A673 (cell line): ENCODE results near the gene PLVAP. TPM values are rescaled to one million over a fixed set of nuclear protein-coding genes. Genes with fewer than 3 reads are reported as not detected.

ENCODE experiments used
- BruUV-seq: library from RNA; stranded (reverse); fragments of 400-500 nt; replicated peaks from 2 replicates; lab custom pipeline; 2021; lab: Mats Ljungman, UMichigan
- CTCF ChIA-PET: fragments of 300-600 bp; sonication (Branson Sonifier 250); formaldehyde crosslinking; loops from one replicate; lab custom pipeline; 2022; ENCODE audit warnings: antibody characterized with exemption; lab: Charles Lee
- POLR2A ChIA-PET: fragments of 300-600 bp; sonication (Branson Sonifier 250); formaldehyde crosslinking; loops from one replicate; lab custom pipeline; 2022; ENCODE audit warnings: antibody characterized with exemption; ENCODE audit not compliant: low non-redundant PET; lab: Charles Lee
- DNase-seq: peaks from one replicate; pipeline ENCODE4 v3.0.0-alpha.2; 2015; ENCODE audit warnings: low spot score
- H3K27ac ChIP-seq: fragments of 200-600 bp; sonication (generic); 2 replicates; pipeline ENCODE4 v1.5.1; 2016; ENCODE audit warnings: mixed run types, low read depth, mild to moderate bottlenecking, mixed read lengths, antibody characterized with exemption, low read length; ENCODE audit not compliant: poor library complexity, severe bottlenecking
- H3K27me3 ChIP-seq: fragments of 200-600 bp; sonication (generic); replicated peaks from 2 replicates; pipeline ENCODE4 v1.6.1; 2017; ENCODE audit warnings: mixed run types, low read depth, mild to moderate bottlenecking, mixed read lengths, antibody characterized with exemption, low read length; ENCODE audit not compliant: insufficient read depth, poor library complexity
- H3K36me3 ChIP-seq: fragments of 200-600 bp; sonication (generic); 2 replicates; pipeline ENCODE4 v1.6.1; 2016; ENCODE audit warnings: mixed run types, mild to moderate bottlenecking, mixed read lengths, antibody characterized with exemption, low read length; ENCODE audit not compliant: insufficient read depth, poor library complexity, severe bottlenecking
- H3K4me1 ChIP-seq: fragments of 200-600 bp; sonication (generic); 2 replicates; pipeline ENCODE4 v1.6.1; 2017; ENCODE audit warnings: mixed run types, mild to moderate bottlenecking, mixed read lengths, antibody characterized with exemption, low read length; ENCODE audit not compliant: insufficient read depth, poor library complexity, severe bottlenecking
- H3K4me3 ChIP-seq: fragments of 200-600 bp; sonication (generic); 2 replicates; pipeline ENCODE4 v1.5.1; 2016; ENCODE audit warnings: low read depth, mixed run types, mild to moderate bottlenecking, mixed read lengths, low read length; ENCODE audit not compliant: poor library complexity, severe bottlenecking
- H3K9me3 ChIP-seq: fragments of 200-600 bp; sonication (generic); 2 replicates; pipeline ENCODE4 v1.6.1; 2016; ENCODE audit warnings: mixed run types, low read depth, mild to moderate bottlenecking, mixed read lengths, antibody characterized with exemption, low read length; ENCODE audit not compliant: poor library complexity, severe bottlenecking
- CTCF ChIP-seq: fragments of 300-800, 200-600 bp; sonication (generic); conservative IDR thresholded peaks from 2 replicates; pipeline ENCODE4 v1.5.1; 2017; ENCODE audit warnings: low read depth, mild to moderate bottlenecking, antibody characterized with exemption, low read length, moderate library complexity, mixed read lengths
- EZH2 ChIP-seq: fragments of 200-600 bp; sonication (generic); IDR thresholded peaks from 2 replicates; pipeline ENCODE4 v1.6.1; 2017; ENCODE audit warnings: borderline replicate concordance, low read depth, mild to moderate bottlenecking, mixed read lengths, antibody characterized with exemption, low read length; ENCODE audit not compliant: poor library complexity, severe bottlenecking
- intact Hi-C: fragments of 100-400 bp; cut with micrococcal nuclease; formaldehyde crosslinking; loops from one replicate; pipeline ENCODE4 v1.10.0; 2022; ENCODE audit not compliant: unreplicated experiment
- total RNA-seq: library from RNA; stranded (reverse); gene quantifications from 2 replicates; pipeline ENCODE4 v1.2.3, GENCODE V29; 2021

Gene PLVAP
- total RNA-seq, 1 experiment from 2014 or later, result 0.24 TPM

GRCh38 chr19:17385878-17386611 lies 8.9 kb upstream of the PLVAP start:
- Histone ChIP-seq H3K9me3 (no peaks in the 10 kb centered on the region), H3K4me3 (no peak overlapping the region), H3K27ac (no peak overlapping the region), H3K4me1 (peaks cover 5% of the 10 kb centered on the region), H3K36me3 (no peaks in the 10 kb centered on the region), H3K27me3 (no peaks in the 10 kb centered on the region)
- BruUV-seq, result no TSS peak
- intact Hi-C loops, result loop anchor here (1.0 to 10.0 kb wide), 3 partner anchors 40 to 611 kb away; no protein-coding TSS in a partner anchor
- peak; percentile 82 for DNase-seq
- peak; percentile 91 for TF ChIP-seq CTCF
- no peak for TF ChIP-seq EZH2
- ChIA-PET POLR2A (no interaction called here), CTCF (interaction anchor here (0.5 to 1.5 kb wide), 12 partner anchors 8 to 614 kb away, joined by 3 to 9 read pairs (median 4); no protein-coding TSS in a partner anchor)

- no peaks in the 10 kb centered on the region for H3K4me1 ChIP-seq
- H3K27ac ChIP-seq, result no peak overlapping the region
- BruUV-seq, result no TSS peak
- no peaks in the 10 kb centered on the region for H3K9me3 ChIP-seq
- no peaks in the 10 kb centered on the region for H3K27me3 ChIP-seq
- POLR2A ChIA-PET, result no interaction called here
- H3K4me3 ChIP-seq, result no peak overlapping the region
- no peaks in the 10 kb centered on the region for H3K36me3 ChIP-seq
- intact Hi-C loops, result loop anchor here (10.0 kb wide), 1 partner anchor 606 kb away; no protein-coding TSS in a partner anchor
- no peak for TF ChIP-seq EZH2
- no peak for TF ChIP-seq CTCF
- CTCF ChIA-PET, result no interaction called here
- DNase-seq, result no peak
These were observed 3.4 kb upstream of the PLVAP start for GRCh38 chr19:17380426-17381138.

- ChIA-PET CTCF (no interaction called here), POLR2A (no interaction called here)
- H3K4me1 ChIP-seq, result no peaks in the 10 kb centered on the region
- no peaks in the 10 kb centered on the region for H3K27me3 ChIP-seq
- intact Hi-C loops, result no loop called here
- H3K4me3 ChIP-seq, result no peak overlapping the region
- BruUV-seq, result no TSS peak
- no peaks in the 10 kb centered on the region for H3K9me3 ChIP-seq
- no peak for TF ChIP-seq EZH2
- no peak overlapping the region for H3K27ac ChIP-seq
- no peak for DNase-seq
- H3K36me3 ChIP-seq, result no peaks in the 10 kb centered on the region
These were observed 2.1 kb upstream of the PLVAP start for GRCh38 chr19:17379221-17379631.
